Esophagus squamous epithelium (tissue), 5 donors: ENCODE measurements around the gene CCDC157. TPM values are rescaled to one million over a fixed set of nuclear protein-coding genes. Genes with fewer than 3 reads are reported as not detected.

Source experiments
- DNase-seq: peaks from one replicate; lab custom pipeline; 2025; lab: John Stamatoyannopoulos, UW
- H3K27ac ChIP-seq, 4 donors: fragments of 200-600 bp; sonication (generic); one replicate each; pipeline ENCODE4 v1.5.1; 2016 to 2019; ENCODE audit warnings: mild to moderate bottlenecking in 1 of 4
- H3K27me3 ChIP-seq, 4 donors: fragments of 200-600 bp; sonication (generic); 1 replicate in 3 of 4; 2 replicates in 1 of 4; pipeline versions ENCODE4 v1.5.1 to v1.6.0; 2017 to 2021; ENCODE audit warnings: antibody characterized with exemption in 1 of 4
- H3K36me3 ChIP-seq, 3 donors: fragments of 200-600 bp; sonication (generic); one replicate each; pipeline ENCODE4 v1.5.1; 2016 to 2019
- H3K4me1 ChIP-seq, 3 donors: fragments of 200-600 bp; sonication (generic); one replicate each; pipeline ENCODE4 v1.5.1; 2017 to 2019
- H3K4me3 ChIP-seq, 4 donors: fragments of 200-600 bp; sonication (generic); 1 replicate in 3 of 4; 2 replicates in 1 of 4; pipeline ENCODE4 v1.5.1; 2016 to 2019; ENCODE audit warnings: mild to moderate bottlenecking in 2 of 4, moderate library complexity in 1 of 4
- H3K9me3 ChIP-seq, 3 donors: fragments of 200-600 bp; sonication (generic); one replicate each; pipeline ENCODE4 v1.5.1; 2016 to 2019
- CTCF ChIP-seq, 6 experiments: fragments of 450-650 bp in 4 of 6; fragments of 200-600 bp in 2 of 6; sonication (generic) in 2 of 6; IDR thresholded peaks; one replicate each; pipeline ENCODE4 v1.5.1; 2016 to 2019; ENCODE audit warnings: antibody characterized with exemption in 6 of 6, mild to moderate bottlenecking in 4 of 6, moderate library complexity in 4 of 6
- POLR2A ChIP-seq, 4 donors: fragments of 450-650 bp; IDR thresholded peaks; one replicate each; pipeline ENCODE4 v1.6.1; 2017; ENCODE audit warnings: antibody characterized with exemption in 4 of 4, mild to moderate bottlenecking in 4 of 4, moderate library complexity in 3 of 4
- WGBS, 2 donors: methylation state at CpG; one replicate each; pipeline ENCODE4 v1.1.5; 2018; 5-methylcytosine and 5-hydroxymethylcytosine counted together
- intact Hi-C: fragments of 100-400 bp; cut with DNase I; formaldehyde crosslinking; loops from one replicate; pipeline ENCODE4 v1.15.0; 2022
- total RNA-seq, 4 donors: library from RNA; depleted of rRNA; stranded (reverse); fragments of >200 nt; gene quantifications; one replicate each; pipeline ENCODE4 v1.1.0, GENCODE V29; 2016
- donor health status: DM: yes; HTN: yes; CAD: no.

Gene CCDC157
- total RNA-seq, 4 donors from 2014 or later = 0.47 to 9.2 (median 3.1) TPM

- peaks cover 3 to 19% (median 7%) of the 10 kb centered on the region in 3 donors for H3K4me1 ChIP-seq
- WGBS, 2 donors = 87 to 93% methylated on average over 7 to 13 of the region's 13 CpGs
- H3K4me3 ChIP-seq = no peak overlapping the region
- no peak for DNase-seq
- H3K36me3 ChIP-seq = peaks cover 63 to 100% (median 81%) of the 10 kb centered on the region in 3 donors
- intact Hi-C loops = no loop called here
- H3K9me3 ChIP-seq = no peaks in the 10 kb centered on the region
- H3K27ac ChIP-seq = no peak overlapping the region
- TF ChIP-seq CTCF (IDR thresholded peaks at IDR 0.05) (no peak), POLR2A (IDR thresholded peaks at IDR 0.05) (no peak)
- no peaks in the 10 kb centered on the region for H3K27me3 ChIP-seq
Observed at GRCh38 chr22:30344447-30345200, 12.2 kb upstream of the CCDC157 start.

- no peak for DNase-seq
- H3K36me3 ChIP-seq = peaks cover 46 to 100% (median 69%) of the 10 kb centered on the region in 3 donors
- peaks cover 7 to 31% (median 8%) of the 10 kb centered on the region in 3 donors for H3K4me1 ChIP-seq
- 58 to 66% methylated on average over 5 of the region's 5 CpGs for WGBS, 2 donors
- intact Hi-C loops = no loop called here
- H3K27ac ChIP-seq = no peak overlapping the region
- TF ChIP-seq CTCF (IDR thresholded peaks at IDR 0.05) (no peak), POLR2A (IDR thresholded peaks at IDR 0.05) (no peak)
- H3K9me3 ChIP-seq = no peaks in the 10 kb centered on the region
- no peaks in the 10 kb centered on the region for H3K27me3 ChIP-seq
- H3K4me3 ChIP-seq = no peak overlapping the region
Observed at GRCh38 chr22:30347255-30347892, 9.4 kb upstream of the CCDC157 start.

- peaks cover 7 to 31% (median 8%) of the 10 kb centered on the region in 3 donors for H3K4me1 ChIP-seq
- TF ChIP-seq POLR2A (IDR thresholded peaks at IDR 0.05) = no peak
- no peak for TF ChIP-seq CTCF (IDR thresholded peaks at IDR 0.05)
- H3K4me3 ChIP-seq = no peak overlapping the region
- DNase-seq = no peak
- intact Hi-C loops = no loop called here
- peaks cover 47 to 98% (median 65%) of the 10 kb centered on the region in 3 donors for H3K36me3 ChIP-seq
- H3K27me3 ChIP-seq = no peaks in the 10 kb centered on the region
- H3K9me3 ChIP-seq = no peaks in the 10 kb centered on the region
- no peak overlapping the region for H3K27ac ChIP-seq
- 72 to 74% methylated on average over 4 of the region's 4 CpGs for WGBS, 2 donors
Observed at GRCh38 chr22:30348404-30348803, 8.4 kb upstream of the CCDC157 start.

- Histone ChIP-seq H3K27ac (no peak overlapping the region), H3K4me1 (peaks cover 7 to 34% (median 8%) of the 10 kb centered on the region in 3 donors), H3K27me3 (no peaks in the 10 kb centered on the region), H3K4me3 (no peak overlapping the region), H3K9me3 (no peaks in the 10 kb centered on the region), H3K36me3 (peaks cover 44 to 98% (median 61%) of the 10 kb centered on the region in 3 donors)
- intact Hi-C loops = no loop called here
- 53 to 76% methylated on average over 4 of the region's 4 CpGs for WGBS, 2 donors
- no peak for TF ChIP-seq CTCF (IDR thresholded peaks at IDR 0.05)
- TF ChIP-seq POLR2A (IDR thresholded peaks at IDR 0.05) = no peak
- no peak for DNase-seq
Observed at GRCh38 chr22:30348809-30349208, 8.0 kb upstream of the CCDC157 start.

- WGBS, 2 donors = 86 to 88% methylated on average over 3 of the region's 3 CpGs
- H3K9me3 ChIP-seq = no peaks in the 10 kb centered on the region
- no peak for TF ChIP-seq POLR2A (IDR thresholded peaks at IDR 0.05)
- TF ChIP-seq CTCF (IDR thresholded peaks at IDR 0.05) = no peak
- H3K4me1 ChIP-seq = peaks cover 22 to 58% (median 31%) of the 10 kb centered on the region in 3 donors
- H3K36me3 ChIP-seq = peaks cover 20 to 75% (median 36%) of the 10 kb centered on the region in 3 donors
- intact Hi-C loops = no loop called here
- H3K27me3 ChIP-seq = no peaks in the 10 kb centered on the region
- no peak overlapping the region for H3K4me3 ChIP-seq
- no peak overlapping the region for H3K27ac ChIP-seq
- no peak for DNase-seq
Observed at GRCh38 chr22:30351226-30351625, 5.6 kb upstream of the CCDC157 start.
